C4-2B (cell line): ENCODE results near the gene RASAL2.
A peak's percentile ranks its signal among the peaks of the same experiment; 100 is the strongest.

Experiments
- H3K27ac ChIP-seq: fragments of 450-650 bp; 2 replicates; pipeline ENCODE4 v1.5.1; 2017
- ZFX ChIP-seq: fragments of 450-650 bp; IDR thresholded peaks from 2 replicates; pipeline ENCODE4 v1.6.1; 2017
- TF ChIP-seq, protein P1 (sequence below): fragments of 450-650 bp; conservative IDR thresholded peaks from 2 replicates; pipeline ENCODE4 v1.5.1; 2017; ENCODE audit warnings: mild to moderate bottlenecking

The RASAL2 gene

DNA sequence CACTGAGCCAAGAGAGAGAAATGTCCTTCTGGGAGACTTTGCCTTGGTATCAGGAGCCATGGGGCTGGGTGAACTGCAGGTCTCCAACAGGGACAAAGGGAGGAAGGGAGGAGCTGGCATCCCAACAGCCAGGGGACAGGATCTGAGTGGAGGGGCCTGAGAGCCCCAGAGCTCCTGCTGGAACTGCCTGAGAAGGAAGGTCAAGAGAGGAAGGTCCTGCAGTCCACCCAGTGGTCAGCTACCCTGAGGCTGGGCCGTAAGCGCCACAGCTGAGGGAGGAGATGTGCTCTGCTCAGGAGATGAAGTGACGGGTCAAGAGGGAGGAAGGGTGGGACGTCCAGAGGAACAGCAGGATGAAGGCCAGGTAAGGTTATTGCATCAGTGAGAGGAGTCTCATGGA, 410.4 kb downstream of the RASAL2 start:
- no peak overlapping the region for H3K27ac ChIP-seq
- TF ChIP-seq, protein P1, sequence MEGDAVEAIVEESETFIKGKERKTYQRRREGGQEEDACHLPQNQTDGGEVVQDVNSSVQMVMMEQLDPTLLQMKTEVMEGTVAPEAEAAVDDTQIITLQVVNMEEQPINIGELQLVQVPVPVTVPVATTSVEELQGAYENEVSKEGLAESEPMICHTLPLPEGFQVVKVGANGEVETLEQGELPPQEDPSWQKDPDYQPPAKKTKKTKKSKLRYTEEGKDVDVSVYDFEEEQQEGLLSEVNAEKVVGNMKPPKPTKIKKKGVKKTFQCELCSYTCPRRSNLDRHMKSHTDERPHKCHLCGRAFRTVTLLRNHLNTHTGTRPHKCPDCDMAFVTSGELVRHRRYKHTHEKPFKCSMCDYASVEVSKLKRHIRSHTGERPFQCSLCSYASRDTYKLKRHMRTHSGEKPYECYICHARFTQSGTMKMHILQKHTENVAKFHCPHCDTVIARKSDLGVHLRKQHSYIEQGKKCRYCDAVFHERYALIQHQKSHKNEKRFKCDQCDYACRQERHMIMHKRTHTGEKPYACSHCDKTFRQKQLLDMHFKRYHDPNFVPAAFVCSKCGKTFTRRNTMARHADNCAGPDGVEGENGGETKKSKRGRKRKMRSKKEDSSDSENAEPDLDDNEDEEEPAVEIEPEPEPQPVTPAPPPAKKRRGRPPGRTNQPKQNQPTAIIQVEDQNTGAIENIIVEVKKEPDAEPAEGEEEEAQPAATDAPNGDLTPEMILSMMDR = no peak
- no peak for TF ChIP-seq ZFX

DNA sequence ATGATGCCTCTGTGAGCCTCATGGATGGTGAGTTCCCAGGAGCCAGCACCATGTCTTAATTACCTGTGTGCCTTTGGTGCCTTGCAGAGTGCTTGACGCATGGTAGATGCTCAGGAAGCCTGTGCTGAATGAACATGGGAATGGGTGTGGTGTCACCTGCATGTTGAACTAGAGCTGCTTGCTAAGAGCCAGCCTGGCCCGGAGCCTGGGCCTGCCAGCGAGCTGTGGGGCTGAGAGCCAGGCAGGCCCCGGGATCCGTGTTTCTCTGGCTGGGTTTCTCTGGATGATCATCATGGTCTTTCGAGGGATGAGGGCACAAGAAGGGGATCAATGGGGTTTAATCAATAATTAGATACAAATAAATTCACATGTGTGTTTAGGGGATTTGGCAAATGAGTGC, 412.3 kb downstream of the RASAL2 start:
- H3K27ac ChIP-seq = no peak overlapping the region
- TF ChIP-seq, protein P1 = no peak
- TF ChIP-seq ZFX = no peak

DNA sequence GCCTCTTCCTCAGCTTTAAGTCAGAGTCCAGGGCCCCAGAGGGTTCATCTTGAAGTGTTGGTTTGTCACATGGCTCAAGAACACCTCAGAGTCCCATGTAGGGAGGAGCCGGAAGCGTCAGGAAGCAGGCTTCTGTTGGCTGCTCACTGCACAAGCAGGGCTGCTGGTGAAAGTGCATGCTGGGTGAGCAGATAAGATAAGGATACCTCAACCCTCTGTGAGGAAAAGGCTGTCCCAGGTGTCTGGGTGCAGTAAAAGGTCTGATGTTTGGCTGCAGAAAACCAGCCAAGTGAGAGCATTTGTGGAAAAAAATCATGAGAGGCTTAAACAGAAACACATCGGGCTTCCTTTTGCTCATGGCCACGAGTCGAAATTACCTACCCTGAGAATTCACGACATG, 412.8 kb downstream of the RASAL2 start:
- no peak overlapping the region for H3K27ac ChIP-seq
- TF ChIP-seq, protein P1 = no peak
- TF ChIP-seq ZFX = no peak

DNA sequence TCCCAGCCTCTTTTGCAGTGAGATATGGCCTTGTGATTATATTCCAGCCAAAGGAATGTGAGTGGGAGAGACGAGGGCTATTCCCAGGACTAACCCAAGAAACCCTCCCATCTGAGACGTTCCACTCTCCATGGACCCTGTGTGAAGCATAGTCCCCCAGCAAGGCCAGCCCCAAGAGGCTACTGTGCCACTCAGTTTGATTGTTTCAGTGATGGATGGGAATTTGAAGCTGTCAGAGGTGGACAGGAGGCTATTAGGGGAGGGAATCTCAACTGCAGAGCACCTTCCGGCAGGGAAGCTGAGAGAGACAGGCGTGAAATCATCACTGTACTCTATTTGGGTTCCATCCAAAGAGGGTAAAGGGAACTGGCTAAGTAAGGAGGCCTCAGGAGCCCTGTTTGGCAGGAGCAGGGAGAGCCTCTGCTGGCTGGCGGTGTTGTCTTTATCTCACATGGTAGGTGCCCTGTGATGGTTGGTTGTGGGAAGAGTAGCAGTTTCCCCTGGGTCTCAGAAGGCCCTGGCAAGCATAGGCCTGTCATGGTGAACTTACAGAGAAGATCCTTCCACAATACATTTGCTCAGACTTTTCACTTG, 415.6 kb downstream of the RASAL2 start:
- no peak overlapping the region for H3K27ac ChIP-seq
- TF ChIP-seq, protein P1 = no peak
- TF ChIP-seq ZFX = no peak

DNA sequence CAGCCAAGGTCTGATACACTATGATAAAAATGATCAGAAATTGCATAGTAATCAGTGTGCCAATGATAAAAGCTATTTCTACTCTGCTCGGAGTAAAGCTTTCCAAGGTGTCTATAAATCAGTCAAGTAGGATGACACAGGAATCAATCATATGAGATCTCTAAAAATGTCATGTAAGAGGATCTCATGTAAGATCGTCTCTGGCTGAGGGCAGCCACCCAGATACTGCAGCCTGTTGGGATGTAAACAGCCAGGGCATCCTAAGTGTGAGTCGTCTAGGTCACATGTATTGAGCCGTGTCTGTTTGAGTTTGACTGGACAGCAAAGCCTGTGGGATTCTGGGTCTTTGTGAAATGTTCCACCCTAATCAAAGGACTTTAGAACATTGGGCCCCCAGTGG, 416.3 kb downstream of the RASAL2 start:
- TF ChIP-seq ZFX = no peak
- TF ChIP-seq, protein P1 = no peak
- no peak overlapping the region for H3K27ac ChIP-seq

DNA sequence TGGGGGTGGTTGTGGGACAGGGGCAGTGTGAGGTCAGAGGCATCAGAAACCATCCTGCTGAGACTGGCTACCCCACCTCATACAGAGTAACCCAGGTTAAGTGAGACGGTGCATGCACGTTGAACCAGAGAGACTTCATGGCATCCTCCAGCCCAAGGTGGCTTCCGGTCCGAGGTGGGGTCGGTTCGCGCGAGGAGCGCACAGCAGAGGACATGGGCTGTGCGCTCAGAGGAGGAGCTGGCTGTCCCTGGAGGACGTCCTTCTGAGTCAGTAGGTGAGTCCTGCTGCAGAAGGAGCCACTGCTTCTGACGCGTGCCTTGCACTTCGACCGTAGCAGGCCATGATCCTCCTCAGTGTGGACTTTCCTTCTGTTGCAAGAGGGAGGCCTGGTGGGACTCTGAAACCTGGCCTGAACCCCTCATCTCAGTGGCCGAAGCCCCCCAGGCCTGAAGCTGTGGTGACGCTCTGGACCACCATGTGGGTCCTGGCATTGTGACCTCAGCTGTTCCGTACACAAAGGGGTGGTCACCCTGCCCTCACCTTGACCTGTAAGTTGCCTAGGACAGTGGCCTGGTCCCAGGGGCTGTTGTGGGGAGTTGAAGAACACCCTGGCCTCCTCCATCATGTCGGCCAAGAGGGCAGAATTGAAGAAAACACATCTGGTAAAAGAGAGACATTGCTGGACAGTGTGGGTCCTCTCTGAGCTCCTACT, 418.8 kb downstream of the RASAL2 start, which contains the start of gene TEX35:
TEX35 (plus strand) TSS at position 544 of the 712 bp plus-strand sequence; CDS start at position 624, 80 bp downstream.
- TF ChIP-seq, protein P1 = no peak
- no peak for TF ChIP-seq ZFX
- 0 out of 2 replicates have a peak within 1 kb of the TSS, but pooled peaks have one; percentile 11 for H3K27ac ChIP-seq

DNA sequence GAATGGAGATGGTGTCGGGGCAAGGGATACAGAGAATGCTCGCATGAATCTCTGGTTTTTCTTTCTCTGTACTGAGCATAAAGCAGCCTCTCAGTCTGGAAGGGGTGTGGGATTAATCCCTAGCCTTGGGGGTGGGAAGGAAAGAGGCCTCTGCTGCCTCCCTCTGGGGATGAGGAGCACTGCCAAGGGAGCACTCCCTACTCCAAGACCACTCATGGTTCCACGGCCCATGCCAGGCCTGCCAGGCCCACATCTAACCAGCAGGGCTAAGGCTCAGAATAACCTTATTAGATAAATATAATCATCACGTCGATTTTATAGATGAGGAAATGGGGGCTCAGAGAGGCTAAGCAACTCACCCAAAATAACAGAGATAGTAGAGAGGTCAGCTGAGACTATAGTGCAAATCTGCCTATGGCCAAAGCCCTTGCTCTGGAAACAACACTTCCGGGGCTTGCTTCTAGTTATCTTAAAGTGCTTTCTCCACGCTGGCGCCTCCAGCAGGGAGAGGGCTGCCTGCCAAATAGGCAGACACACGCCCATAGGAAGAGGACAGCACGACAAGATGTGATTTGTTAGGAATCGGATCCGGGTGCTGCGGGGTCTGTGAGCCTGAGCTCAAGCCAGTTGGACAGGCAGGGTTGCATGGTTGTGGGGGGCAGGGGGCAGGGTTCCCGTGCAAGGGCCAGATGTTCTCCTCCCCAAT, 419.5 kb downstream of the RASAL2 start:
- H3K27ac ChIP-seq = 0 out of 2 replicates have a peak overlapping the region, but pooled peaks have one; percentile 11
- no peak for TF ChIP-seq ZFX
- TF ChIP-seq, protein P1 = no peak
